Medulla oblongata (tissue), 1 donor: Measurements from ENCODE around the gene GRIPAP1.

Experiments used
- DNase-seq: peaks from one replicate; pipeline ENCODE4 v3.0.0-alpha.2; 2015; ENCODE audit errors: extremely low spot score

The GRIPAP1 gene

DNA sequence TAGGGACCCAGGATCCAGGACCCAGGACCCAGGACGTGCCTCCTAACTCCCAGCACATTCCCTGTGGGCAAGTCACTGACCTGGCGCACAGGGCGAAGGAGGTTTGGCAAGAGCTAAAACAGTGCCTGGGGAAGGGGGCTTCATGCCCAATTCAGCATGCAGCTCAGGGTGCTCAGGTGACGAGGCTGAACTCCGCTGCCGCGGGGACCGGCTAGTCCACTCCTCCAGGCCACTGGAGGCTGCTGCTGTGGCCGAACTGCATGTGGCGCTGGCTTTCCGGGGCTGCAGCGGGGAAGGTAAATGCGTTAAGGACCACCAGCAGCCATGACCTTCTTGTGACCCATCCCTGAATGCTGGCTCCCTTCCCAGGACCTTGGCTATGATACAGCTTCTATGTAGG, 78.3 kb downstream of the GRIPAP1 start:
- no peak for DNase-seq
